GM20431 (cell line): ENCODE results near the gene FNDC3B.

Experiments used
- in situ Hi-C: fragments of 300-500 bp; cut with MseI, MboI; formaldehyde crosslinking; loops from one replicate; pipeline ENCODE4 v1.15.0; 2020; ENCODE audit warnings: low sequenced_read_pairs; ENCODE audit not compliant: unreplicated experiment

FNDC3B gene

DNA sequence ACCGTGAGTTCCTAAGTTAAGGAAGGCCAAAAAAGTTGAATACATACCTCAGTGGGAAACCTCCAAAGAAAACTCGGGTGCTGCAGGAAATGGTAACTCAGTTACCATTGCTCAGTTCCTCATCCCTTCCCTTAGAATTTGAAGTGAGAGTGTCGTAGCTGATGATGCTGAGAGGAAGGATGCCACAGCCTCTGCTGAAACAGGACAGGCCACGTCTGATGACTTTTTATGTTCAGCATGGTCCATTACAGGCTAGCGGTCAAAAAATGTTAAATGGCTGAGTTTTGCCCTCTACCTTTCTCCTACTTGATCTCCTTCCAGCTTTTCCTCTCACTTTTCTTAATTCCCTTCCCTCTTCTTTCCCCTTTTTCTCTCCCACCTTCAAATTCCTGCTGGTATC, 273.3 kb downstream of the FNDC3B start:
- in situ Hi-C loops = no loop called here

DNA sequence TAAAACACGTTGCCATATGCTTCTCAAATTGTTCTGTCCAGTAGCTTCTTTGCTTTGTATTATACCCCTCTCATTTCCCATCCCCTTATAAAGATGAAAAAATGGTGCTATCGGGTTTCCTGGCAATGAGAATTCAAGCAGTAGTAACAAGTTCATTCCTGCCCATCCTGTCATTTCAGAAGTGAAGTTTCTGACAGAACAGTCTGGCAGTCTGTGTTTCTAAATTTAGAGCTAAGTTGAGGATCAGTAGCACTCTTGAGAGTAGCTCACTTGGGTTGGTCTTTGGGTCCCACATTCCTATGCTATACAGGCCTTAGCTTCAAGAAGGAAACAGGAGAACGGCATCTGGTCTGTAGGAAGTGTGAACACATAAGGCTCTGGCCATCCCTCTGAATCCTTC, 274.3 kb downstream of the FNDC3B start:
- in situ Hi-C loops = no loop called here

DNA sequence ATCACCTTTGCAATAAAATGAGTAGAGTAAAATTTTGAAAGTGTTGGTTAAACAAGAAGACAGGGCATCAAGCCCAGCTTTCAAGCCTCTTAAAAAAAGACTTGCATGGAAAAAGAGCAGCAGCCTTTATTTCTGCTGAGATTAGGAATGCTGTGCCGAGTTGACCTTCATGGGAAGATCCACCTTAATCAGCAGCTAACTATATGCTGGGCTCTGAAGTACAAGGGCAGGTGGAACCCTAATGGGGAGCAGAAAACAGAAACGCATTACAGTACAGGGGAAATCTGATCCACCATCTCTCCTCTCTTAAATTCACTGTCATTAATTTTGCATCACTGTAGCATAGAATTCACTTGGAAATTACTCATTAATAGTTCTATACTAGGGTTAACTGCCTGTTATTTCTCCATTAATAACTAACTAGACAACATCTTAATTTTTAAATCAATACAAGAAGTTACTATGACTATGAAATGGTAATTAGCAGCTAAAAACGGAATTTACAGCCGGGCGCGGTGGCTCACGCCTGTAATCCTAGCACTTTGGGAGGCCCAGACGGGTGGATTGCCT, 275.3 kb downstream of the FNDC3B start:
- in situ Hi-C loops = no loop called here

DNA sequence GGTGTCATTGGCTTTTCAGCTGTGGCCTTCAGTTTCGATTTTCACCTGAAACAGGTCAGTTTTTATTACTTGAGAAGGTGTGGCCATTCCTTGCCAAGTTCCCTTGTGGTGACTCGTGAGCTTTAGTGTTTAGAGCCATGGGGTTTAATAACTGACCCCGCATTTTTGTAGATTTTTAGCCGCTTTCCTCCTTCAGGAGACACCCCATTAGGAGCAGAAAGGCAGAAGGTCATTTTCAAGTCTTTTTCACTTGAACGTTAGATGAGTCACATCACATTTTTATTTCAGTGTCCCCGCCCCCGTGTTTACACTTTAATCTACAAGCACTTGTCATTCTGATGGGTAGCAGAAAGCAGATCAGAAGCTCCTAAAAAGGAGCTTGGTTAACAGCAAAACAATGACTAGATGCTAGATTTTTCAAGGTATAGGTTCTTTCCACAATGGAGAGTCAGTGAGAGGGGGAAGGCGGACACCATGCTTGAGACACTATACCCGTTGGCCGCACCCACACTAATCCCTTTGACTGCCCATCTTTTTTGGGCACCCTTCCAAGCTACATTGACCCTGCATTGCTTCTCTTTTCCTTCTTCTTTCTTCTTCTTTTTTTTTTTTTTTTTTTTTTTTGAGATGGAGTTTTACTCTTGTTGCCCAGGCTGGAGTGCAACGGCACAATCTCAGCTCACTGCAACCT, 276.2 kb downstream of the FNDC3B start:
- in situ Hi-C loops = no loop called here

DNA sequence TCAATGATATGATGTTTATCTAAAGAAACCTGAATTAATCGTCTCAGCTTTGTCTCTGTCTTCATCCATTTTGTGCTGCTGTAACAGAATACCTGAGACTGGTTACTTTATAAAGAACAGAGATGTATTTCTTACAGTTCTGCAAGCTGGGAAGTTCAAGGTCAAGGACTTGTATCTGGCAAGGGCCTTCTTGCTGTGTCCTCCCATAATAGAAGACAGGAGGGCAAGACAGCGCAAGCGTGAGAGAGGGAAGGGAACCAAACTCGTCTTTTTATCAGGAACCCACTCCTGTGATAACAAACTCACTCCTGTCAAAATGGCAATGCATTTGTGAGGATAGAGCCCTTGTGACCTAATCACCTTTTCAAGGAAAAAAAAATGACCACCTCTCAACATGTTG, 277.4 kb downstream of the FNDC3B start:
- in situ Hi-C loops = no loop called here

DNA sequence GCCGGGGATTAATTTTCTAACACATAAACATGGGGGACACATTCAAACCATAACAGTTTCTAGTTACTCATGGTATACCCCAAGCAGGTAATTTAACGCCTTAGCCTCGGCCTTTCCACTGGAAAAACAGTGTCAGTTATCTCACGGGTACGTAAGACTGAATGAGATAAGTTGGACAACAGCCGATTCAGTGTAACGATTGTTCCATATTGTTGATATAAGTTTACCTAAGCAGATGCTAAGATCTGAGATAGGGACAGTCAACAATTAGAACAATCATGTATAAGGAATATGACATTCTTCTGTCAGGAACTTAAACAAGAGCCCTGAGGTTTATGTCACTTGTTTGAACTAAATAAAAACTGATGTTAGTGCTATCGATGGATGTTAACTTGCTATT, 278.1 kb downstream of the FNDC3B start:
- in situ Hi-C loops = no loop called here

DNA sequence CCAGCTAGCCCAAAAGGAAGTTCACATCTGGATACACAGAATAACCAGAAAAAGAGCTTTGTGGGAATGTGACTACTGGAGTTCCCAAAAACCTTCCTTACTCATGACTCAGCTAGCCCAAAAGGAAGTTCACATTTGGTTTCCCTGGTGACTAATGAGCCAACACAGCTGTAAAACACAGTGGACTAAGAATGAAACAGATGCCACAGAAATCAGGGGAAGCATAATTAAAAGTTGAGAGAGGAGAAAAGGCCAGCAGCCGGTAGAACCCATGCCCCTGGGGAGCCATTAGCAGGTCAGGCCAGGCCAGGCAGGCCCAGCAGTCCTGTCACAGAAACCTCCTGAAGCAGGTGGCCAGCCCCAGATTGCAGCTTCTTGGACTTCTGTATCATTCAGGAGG, 278.6 kb downstream of the FNDC3B start:
- in situ Hi-C loops = no loop called here

DNA sequence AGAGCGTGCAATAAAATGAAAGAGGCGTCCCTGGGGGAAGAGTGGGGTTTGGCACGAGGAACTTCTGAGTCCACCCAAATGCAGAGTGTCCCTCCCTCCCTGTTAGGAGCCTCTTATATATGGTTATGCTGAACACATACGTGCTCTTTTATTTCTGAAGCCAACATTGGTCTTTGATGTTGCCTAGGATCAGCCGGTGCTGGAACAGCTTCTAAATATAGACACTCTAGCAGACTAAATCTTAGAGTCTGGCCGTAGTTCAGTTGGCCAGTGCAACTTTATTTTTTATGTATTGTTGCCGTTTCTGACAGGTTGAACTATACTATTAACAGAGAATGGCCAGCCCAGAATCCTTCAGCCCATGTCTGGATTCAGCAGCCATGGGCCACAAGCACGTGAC, 280.2 kb downstream of the FNDC3B start:
- in situ Hi-C loops = no loop called here

DNA sequence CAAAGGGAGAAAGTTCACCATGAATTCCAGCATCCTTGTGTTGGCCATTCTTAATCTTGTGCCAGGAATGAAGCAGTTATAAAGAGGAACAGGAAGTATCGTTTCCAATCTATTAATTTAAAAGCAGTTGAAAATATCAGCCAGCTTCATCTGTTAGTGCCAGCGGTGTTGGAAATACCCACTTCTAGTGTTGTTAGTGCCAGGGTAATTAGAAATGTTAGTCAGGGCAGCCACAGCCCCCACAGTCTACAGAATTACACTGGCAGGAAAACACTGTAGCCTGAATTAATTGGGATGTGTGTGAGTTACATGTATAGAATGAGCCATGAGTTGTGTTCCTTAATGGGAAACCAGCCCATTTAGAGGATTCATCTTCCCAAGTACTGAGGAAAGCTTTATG, 281.1 kb downstream of the FNDC3B start:
- in situ Hi-C loops = no loop called here

DNA sequence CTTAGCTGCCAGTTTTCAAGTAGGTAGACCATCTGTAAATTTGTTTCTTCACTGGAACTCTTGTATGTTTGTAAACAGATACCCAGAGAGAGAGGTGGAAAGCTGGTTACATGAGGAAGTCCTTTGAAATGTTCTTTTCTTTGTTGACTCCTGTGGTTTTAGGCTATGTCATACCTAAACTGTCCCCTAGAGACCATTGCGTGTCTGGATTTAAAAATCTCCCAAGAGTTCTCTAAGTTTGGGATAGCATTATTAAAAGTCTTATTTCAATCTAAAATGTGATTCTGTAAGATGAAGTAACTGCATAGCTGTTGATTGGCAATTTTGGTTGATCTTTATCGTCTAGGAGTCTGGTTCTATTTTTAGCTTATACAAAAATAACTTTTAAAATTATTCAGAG, 281.7 kb downstream of the FNDC3B start:
- in situ Hi-C loops = no loop called here

DNA sequence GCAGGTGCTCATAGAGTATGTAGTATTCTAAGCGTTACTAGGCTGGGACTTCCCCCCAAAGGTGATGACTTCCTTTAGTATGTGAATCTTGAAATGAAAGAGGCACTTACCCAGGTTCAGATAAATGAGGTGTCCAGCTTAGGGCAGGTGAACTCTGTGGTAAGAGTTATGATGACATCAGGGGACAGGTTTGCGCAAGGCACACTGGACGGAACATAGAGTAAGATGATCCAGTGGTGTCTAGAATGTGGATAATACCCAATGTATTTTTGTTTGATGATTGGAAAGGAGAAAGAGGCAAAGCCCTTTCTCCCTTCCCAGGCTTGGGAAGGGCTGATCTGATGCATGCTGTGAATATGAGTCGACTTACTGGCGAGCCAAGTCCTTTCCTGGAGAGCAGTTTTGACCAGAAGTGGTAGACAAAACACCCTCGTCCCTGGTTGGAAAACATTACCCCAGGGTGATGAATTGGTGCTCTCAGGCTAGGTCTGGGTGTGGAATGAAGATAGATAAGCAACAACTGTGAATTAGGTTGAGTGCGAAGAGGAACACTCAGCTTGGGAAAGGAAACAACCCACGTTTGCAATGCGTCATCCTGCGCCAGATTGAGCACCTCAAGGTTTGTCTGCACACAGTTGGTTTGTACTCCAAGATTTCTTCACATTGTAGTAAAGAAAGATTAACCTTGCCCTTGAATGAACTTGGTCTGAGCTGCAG, 284.7 kb downstream of the FNDC3B start:
- in situ Hi-C loops = no loop called here

DNA sequence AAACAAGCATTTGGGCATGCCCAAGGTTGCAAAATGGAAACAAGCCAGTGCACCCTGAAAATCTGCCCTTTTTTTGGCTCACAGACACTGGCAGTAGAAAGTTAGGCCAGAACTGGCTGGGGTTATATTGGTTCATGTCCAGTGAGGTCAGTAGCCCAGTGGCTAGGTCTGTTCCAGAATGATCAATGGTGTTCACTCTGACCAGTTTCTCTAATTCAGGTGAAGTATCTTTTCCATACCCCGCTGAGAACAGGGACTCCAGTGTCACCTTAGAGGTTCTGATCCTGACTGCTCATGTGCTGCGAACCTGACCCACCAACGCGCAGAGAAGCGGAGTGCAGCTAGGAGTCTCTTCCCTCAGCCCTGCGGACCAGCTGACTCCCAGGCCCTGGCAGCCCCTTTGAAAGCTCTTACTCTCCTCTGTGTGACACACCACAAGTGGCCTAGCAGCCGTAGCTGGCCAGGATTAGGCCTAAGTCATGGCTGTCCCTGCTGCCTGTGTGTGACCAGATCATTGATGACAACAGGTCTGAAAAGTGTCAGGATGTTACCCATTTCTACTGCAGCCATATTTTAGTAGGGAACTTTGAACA, 285.3 kb downstream of the FNDC3B start:
- in situ Hi-C loops = loop anchor here (25.0 kb wide), 1 partner anchor 338 kb away; no protein-coding TSS in a partner anchor

DNA sequence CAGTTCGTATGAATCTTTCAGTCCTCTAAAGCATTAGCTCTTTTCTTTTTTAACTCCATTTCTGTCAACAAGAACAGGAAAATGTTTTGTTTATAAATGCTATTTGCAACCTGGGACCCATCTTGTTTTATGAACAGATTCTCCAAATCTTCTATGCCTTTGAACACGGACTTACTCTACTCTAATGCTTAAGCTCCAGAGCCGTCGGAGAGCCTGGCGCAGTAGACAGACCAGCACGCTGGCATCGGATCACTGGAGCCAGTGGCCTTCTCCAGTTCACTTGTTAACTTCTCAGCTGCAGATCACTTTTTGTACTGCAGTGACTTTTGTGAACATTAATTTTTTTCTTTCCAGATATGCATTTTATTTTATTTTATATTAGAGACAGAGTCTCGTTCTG, 286.1 kb downstream of the FNDC3B start:
- in situ Hi-C loops = loop anchor here (25.0 kb wide), 1 partner anchor 337 kb away; no protein-coding TSS in a partner anchor

DNA sequence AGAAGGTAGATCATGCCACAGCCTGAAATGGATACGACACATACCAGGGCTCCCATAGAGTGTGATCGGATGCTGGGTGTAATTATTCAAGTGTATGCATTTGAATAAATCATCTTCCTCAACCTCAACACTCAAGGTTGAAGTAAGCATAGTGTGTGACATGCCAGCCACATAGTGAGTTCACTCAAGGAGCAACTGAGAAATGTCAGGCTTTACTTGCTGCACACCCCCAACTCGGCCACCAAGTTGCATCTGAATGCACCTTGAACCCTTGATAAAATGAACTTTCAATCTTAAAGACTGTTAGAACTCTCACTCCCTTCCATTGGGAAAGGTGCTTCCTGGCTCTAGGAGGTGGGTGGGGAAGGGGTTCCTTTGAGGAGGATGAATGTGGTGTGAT, 287.6 kb downstream of the FNDC3B start:
- in situ Hi-C loops = loop anchor here (25.0 kb wide), 1 partner anchor 335 kb away; no protein-coding TSS in a partner anchor

DNA sequence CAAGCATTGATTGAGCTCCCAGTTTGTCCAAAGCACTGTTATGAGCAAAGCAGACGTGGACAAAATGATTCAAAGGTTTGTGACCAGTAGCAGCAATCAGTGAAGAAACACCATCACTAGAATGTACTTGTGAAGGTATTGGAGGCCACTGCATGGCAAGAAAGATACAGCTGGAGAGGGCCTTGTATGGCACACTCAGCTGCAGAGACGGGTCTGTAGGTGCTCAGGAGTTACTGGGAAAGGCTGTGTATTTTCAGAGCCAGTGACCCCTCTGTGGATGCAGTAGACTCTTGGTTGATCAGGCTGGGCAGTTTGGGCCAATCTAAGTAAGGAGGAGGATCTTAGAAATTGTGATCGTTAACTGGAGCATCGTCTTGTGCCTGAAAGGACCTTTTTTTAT, 288.9 kb downstream of the FNDC3B start:
- in situ Hi-C loops = loop anchor here (25.0 kb wide), 1 partner anchor 334 kb away; no protein-coding TSS in a partner anchor

DNA sequence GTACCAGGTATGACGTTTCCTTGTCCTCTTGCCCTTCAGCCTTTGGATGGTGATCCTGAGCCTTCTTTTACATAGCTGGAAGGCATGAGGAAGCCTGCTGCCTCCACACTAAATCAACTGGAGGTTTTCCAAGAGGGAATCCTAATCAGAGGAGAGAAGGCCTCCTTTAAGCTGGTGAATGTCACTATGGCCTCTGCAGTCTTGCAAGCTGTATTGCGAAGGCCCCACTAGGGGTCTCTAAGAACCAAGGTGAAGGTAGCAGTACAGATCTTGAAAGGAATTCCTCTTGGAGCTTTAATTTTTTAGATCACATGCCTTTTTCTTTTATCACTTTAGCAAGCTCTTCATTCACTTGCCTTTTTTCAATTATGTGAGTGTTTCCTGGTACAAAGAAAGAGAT, 289.7 kb downstream of the FNDC3B start:
- in situ Hi-C loops = loop anchor here (25.0 kb wide), 1 partner anchor 333 kb away; no protein-coding TSS in a partner anchor

DNA sequence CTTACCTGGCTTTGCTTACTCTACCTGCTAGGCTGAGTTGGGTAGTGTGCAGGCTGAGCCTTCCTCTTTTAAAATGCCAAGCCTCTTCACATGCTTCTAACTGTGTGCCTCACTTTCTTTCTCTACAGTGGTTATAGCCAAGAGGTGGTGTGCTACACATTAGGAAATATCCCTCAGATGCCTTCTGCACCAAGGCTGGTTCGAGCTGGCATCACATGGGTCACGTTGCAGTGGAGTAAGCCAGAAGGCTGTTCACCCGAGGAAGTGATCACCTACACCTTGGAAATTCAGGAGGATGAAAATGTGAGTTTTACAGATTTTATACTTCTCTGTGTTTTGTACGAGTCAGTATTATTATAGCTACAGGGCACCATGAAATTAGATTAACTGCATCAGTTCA, 291.0 kb downstream of the FNDC3B start:
- in situ Hi-C loops = loop anchor here (25.0 kb wide), 1 partner anchor 332 kb away; no protein-coding TSS in a partner anchor

DNA sequence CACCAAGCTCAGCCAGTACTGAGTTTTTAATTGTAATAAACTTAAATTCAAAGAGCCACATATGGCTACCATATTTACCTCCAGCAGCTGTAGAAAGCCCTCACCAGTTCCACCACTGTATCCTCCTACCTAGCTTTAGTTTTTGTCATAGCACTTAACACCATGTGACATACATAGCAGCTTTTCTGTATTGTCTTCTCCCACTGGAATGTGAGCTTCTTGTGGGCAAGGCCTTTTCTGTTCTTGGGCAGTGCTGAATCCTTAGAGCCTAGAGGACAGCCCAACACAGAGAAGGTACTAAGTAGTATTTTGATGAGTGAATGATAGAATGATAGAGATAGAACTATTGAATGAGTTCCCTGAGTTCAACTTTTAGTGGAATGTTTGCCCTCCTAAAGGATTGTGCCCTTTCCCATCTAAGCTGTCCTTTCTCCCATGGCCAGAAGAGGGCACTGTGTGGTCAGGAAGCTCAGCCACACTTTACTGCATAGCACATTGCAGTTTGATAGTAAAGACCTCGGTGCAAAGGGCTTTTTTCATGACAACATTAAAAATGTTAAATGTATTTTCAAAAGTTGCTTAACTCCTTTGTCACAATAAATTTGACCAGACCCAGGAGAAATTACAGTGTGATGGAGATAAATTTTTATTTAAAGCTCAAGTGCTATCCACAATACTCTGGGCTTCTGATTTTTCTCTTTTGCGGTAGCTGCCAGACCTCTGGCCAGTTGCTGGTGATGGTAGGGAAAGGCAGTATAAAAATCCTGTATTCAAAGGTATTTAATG, 293.1 kb downstream of the FNDC3B start:
- in situ Hi-C loops = loop anchor here (25.0 kb wide), 1 partner anchor 330 kb away; no protein-coding TSS in a partner anchor

DNA sequence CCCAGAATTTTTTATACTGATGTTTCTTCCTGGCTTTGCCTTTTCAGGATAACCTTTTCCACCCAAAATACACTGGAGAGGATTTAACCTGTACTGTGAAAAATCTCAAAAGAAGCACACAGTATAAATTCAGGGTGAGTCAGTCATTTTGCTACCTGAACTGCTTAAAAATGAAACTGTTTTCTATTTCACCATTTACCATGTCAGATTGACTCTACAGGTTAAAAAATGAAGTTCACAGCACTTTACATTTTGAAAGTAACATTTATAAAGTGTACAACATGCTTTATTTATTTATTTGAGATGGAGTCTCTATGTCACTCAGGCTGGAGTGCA, 293.6 kb downstream of the FNDC3B start:
- in situ Hi-C loops = loop anchor here (25.0 kb wide), 1 partner anchor 329 kb away; no protein-coding TSS in a partner anchor
